ENCODE measurements around the gene TBX15. TPM values are rescaled to one million over a fixed set of nuclear protein-coding genes. Genes with fewer than 3 reads are reported as not detected.
"Not testable (repeated sequence)": the region's sequence is repeated elsewhere in the genome, so short reads cannot be mapped to it uniquely, and the experiment has no call there.

The TBX15 gene
- total RNA-seq, 8 experiments from 2014 or later, result 0.11 to 104 (median 5.3) TPM

- H3K27ac ChIP-seq, result peak overlapping the region in 1 of 2 donors; percentile 67
- WGBS, 10 experiments, result 14 to 100% (median 75%) methylated on average over 1 to 2 of the region's 2 CpGs; no CpG with 5 or more reads in 2 of the 10 experiments
- no peak overlapping the region for H3K4me3 ChIP-seq
- in situ Hi-C loops (cut with MboI; ENCODE audit: low pct_unique_long_range_greater_than_20kb in 2 of 9, low sequenced_read_pairs in 9 of 9, unreplicated experiment in 9 of 9), result no loop called here
- ATAC-seq (replicated peaks in 6 of 8), result peak in 1 of 8 experiments; percentile 2
- peaks cover 0 to 40% of the 10 kb centered on the region in 2 donors for H3K4me1 ChIP-seq (replicated peaks in 1 of 2)
These were observed 27.0 kb downstream of the TBX15 start for GRCh38 chr1:118961156-118961555.

GRCh38 chr1:118960567-118961136 lies 27.5 kb downstream of the TBX15 start:
- peak overlapping the region in 1 of 2 donors; percentile 67 for H3K27ac ChIP-seq
- ATAC-seq (replicated peaks in 6 of 8), result peak; percentile 34 to 96 (median 77)
- no peak overlapping the region for H3K4me3 ChIP-seq
- peaks cover 0 to 40% of the 10 kb centered on the region in 2 donors for H3K4me1 ChIP-seq (replicated peaks in 1 of 2)
- in situ Hi-C loops (cut with MboI; ENCODE audit: low pct_unique_long_range_greater_than_20kb in 2 of 9, low sequenced_read_pairs in 9 of 9, unreplicated experiment in 9 of 9), result no loop called here
- 0 to 46% (median 23%) methylated on average over 2 to 7 of the region's 7 CpGs; no CpG with 5 or more reads in 3 of the 10 experiments for WGBS, 10 experiments

- WGBS, 10 experiments, result 40 to 100% (median 70%) methylated on average over 1 to 7 of the region's 7 CpGs; no CpG with 5 or more reads in 1 of the 10 experiments
- peak in 2 of 8 experiments; percentile 3 to 4 for ATAC-seq (replicated peaks in 6 of 8)
- Histone ChIP-seq H3K4me1 (replicated peaks in 1 of 2) (peaks cover 0 to 40% of the 10 kb centered on the region in 2 donors), H3K27ac (peak overlapping the region in 1 of 2 donors; percentile 10), H3K4me3 (no peak overlapping the region)
- in situ Hi-C loops (cut with MboI; ENCODE audit: low pct_unique_long_range_greater_than_20kb in 2 of 9, low sequenced_read_pairs in 9 of 9, unreplicated experiment in 9 of 9), result no loop called here
These were observed 28.0 kb downstream of the TBX15 start for GRCh38 chr1:118960026-118960561.

GRCh38 chr1:118958937-118959631 lies 29.1 kb downstream of the TBX15 start:
- in situ Hi-C loops (cut with MboI; ENCODE audit: low pct_unique_long_range_greater_than_20kb in 2 of 9, low sequenced_read_pairs in 9 of 9, unreplicated experiment in 9 of 9), result no loop called here
- Histone ChIP-seq H3K27ac (no peak overlapping the region), H3K4me3 (no peak overlapping the region), H3K4me1 (replicated peaks in 1 of 2) (peaks cover 0 to 41% of the 10 kb centered on the region in 2 donors)
- WGBS, 10 experiments, result 0 to 100% (median 60%) methylated on average over 1 of the region's 1 CpG; no CpG with 5 or more reads in 4 of the 10 experiments
- peak in 3 of 8 experiments; percentile 31 to 73 (median 62) for ATAC-seq (replicated peaks in 6 of 8)

- peaks cover 0 to 34% of the 10 kb centered on the region in 2 donors for H3K4me1 ChIP-seq (replicated peaks in 1 of 2)
- no peak for ATAC-seq (replicated peaks in 6 of 8)
- no peak overlapping the region for H3K27ac ChIP-seq
- 67 to 100% (median 100%) methylated on average over 1 to 3 of the region's 3 CpGs for WGBS, 10 experiments
- H3K4me3 ChIP-seq, result no peak overlapping the region
- in situ Hi-C loops (cut with MboI; ENCODE audit: low pct_unique_long_range_greater_than_20kb in 2 of 9, low sequenced_read_pairs in 9 of 9, unreplicated experiment in 9 of 9), result no loop called here
These were observed 30.0 kb downstream of the TBX15 start for GRCh38 chr1:118958140-118958539.

GRCh38 chr1:118957579-118957978 lies 30.6 kb downstream of the TBX15 start:
- H3K4me3 ChIP-seq; H3K27ac ChIP-seq; ATAC-seq (replicated peaks in 6 of 8); in situ Hi-C loops (cut with MboI; ENCODE audit: low pct_unique_long_range_greater_than_20kb in 2 of 9, low sequenced_read_pairs in 9 of 9, unreplicated experiment in 9 of 9): not testable (repeated sequence)
- peaks cover 0 to 33% of the 10 kb centered on the region in 2 donors for H3K4me1 ChIP-seq (replicated peaks in 1 of 2)
- WGBS, 10 experiments, result 82 to 100% (median 98%) methylated on average over 2 to 5 of the region's 7 CpGs; no CpG with 5 or more reads in 3 of the 10 experiments

GRCh38 chr1:118954301-118954905 lies 33.7 kb downstream of the TBX15 start:
- Histone ChIP-seq H3K27ac (no peak overlapping the region), H3K4me3 (no peak overlapping the region), H3K4me1 (replicated peaks in 1 of 2) (peaks cover 0 to 11% of the 10 kb centered on the region in 2 donors)
- WGBS, 10 experiments, result 0 to 100% (median 94%) methylated on average over 1 to 3 of the region's 3 CpGs; no CpG with 5 or more reads in 2 of the 10 experiments
- in situ Hi-C loops (cut with MboI; ENCODE audit: low pct_unique_long_range_greater_than_20kb in 2 of 9, low sequenced_read_pairs in 9 of 9, unreplicated experiment in 9 of 9), result no loop called here
- no peak for ATAC-seq (replicated peaks in 6 of 8)

- no peak for ATAC-seq (replicated peaks in 6 of 8)
- in situ Hi-C loops (cut with MboI; ENCODE audit: low pct_unique_long_range_greater_than_20kb in 2 of 9, low sequenced_read_pairs in 9 of 9, unreplicated experiment in 9 of 9), result no loop called here
- Histone ChIP-seq H3K4me3 (no peak overlapping the region), H3K27ac (no peak overlapping the region), H3K4me1 (replicated peaks in 1 of 2) (peaks cover 0 to 7% of the 10 kb centered on the region in 2 donors)
- WGBS, 10 experiments, result 80 to 100% (median 96%) methylated on average over 1 to 2 of the region's 2 CpGs; no CpG with 5 or more reads in 2 of the 10 experiments
These were observed 36.7 kb downstream of the TBX15 start for GRCh38 chr1:118951270-118951936.

- in situ Hi-C loops (cut with MboI; ENCODE audit: low pct_unique_long_range_greater_than_20kb in 2 of 9, low sequenced_read_pairs in 9 of 9, unreplicated experiment in 9 of 9), result no loop called here
- Histone ChIP-seq H3K4me3 (no peak overlapping the region), H3K4me1 (replicated peaks in 1 of 2) (peaks cover 0 to 7% of the 10 kb centered on the region in 2 donors), H3K27ac (no peak overlapping the region)
- no peak for ATAC-seq (replicated peaks in 6 of 8)
- 20 to 93% (median 75%) methylated on average over 1 to 2 of the region's 2 CpGs; no CpG with 5 or more reads in 3 of the 10 experiments for WGBS, 10 experiments
These were observed 38.8 kb downstream of the TBX15 start for GRCh38 chr1:118949315-118949714.

- H3K4me3 ChIP-seq, result no peak overlapping the region
- peaks cover 0 to 5% of the 10 kb centered on the region in 2 donors for H3K4me1 ChIP-seq (replicated peaks in 1 of 2)
- in situ Hi-C loops (cut with MboI; ENCODE audit: low pct_unique_long_range_greater_than_20kb in 2 of 9, low sequenced_read_pairs in 9 of 9, unreplicated experiment in 9 of 9), result no loop called here
- H3K27ac ChIP-seq, result no peak overlapping the region
- 30 to 100% (median 85%) methylated on average over 1 of the region's 1 CpG; no CpG with 5 or more reads in 1 of the 10 experiments for WGBS, 10 experiments
- ATAC-seq (replicated peaks in 6 of 8), result peak in 2 of 8 experiments; percentile 7 to 88
These were observed 39.3 kb downstream of the TBX15 start for GRCh38 chr1:118948846-118949245.

GRCh38 chr1:118948351-118948750 lies 39.8 kb downstream of the TBX15 start:
- Histone ChIP-seq H3K27ac (no peak overlapping the region), H3K4me3 (no peak overlapping the region), H3K4me1 (replicated peaks in 1 of 2) (peaks cover 0 to 5% of the 10 kb centered on the region in 2 donors)
- in situ Hi-C loops (cut with MboI; ENCODE audit: low pct_unique_long_range_greater_than_20kb in 2 of 9, low sequenced_read_pairs in 9 of 9, unreplicated experiment in 9 of 9), result no loop called here
- ATAC-seq (replicated peaks in 6 of 8), result no peak

GRCh38 chr1:118947790-118948189 lies 40.4 kb downstream of the TBX15 start:
- 21 to 94% (median 85%) methylated on average over 2 of the region's 2 CpGs; no CpG with 5 or more reads in 4 of the 10 experiments for WGBS, 10 experiments
- in situ Hi-C loops (cut with MboI; ENCODE audit: low pct_unique_long_range_greater_than_20kb in 2 of 9, low sequenced_read_pairs in 9 of 9, unreplicated experiment in 9 of 9), result no loop called here
- no peak overlapping the region for H3K27ac ChIP-seq
- H3K4me1 ChIP-seq (replicated peaks in 1 of 2), result peaks cover 0 to 5% of the 10 kb centered on the region in 2 donors
- ATAC-seq (replicated peaks in 6 of 8), result peak in 2 of 8 experiments; percentile 10 to 56
- H3K4me3 ChIP-seq, result no peak overlapping the region

Data from motor neuron (in vitro differentiated cells).